SK-N-SH treated with all-trans-retinoic acid at 6 μM for 48 hours (cell line): ENCODE results near the gene TIAM2.

Experiments used
- ATAC-seq: fragments of 200-7000 bp; cut with Tn5 transposase; 3 replicates; pipeline ENCODE4 v1.9.1; 2020; ENCODE audit warnings: mild to moderate bottlenecking, moderate library complexity
- ARNTL ChIP-seq: fragments of 450-650 bp; formaldehyde crosslinking; IDR thresholded peaks from 2 replicates; pipeline ENCODE4 v1.5.0; 2020; ENCODE audit warnings: low read depth, mild to moderate bottlenecking, moderate library complexity, borderline replicate concordance
- BACH2 ChIP-seq: fragments of 250-450 bp; sonication (Bioruptor Pico); IDR thresholded peaks from 2 replicates; pipeline ENCODE4 v1.9.0; 2021; ENCODE audit warnings: mild to moderate bottlenecking, borderline replicate concordance
- CSDC2 ChIP-seq: fragments of 250-450 bp; sonication (Bioruptor Pico); IDR thresholded peaks from 2 replicates; pipeline ENCODE4 v1.5.0; 2020; ENCODE audit warnings: mild to moderate bottlenecking, moderate library complexity
- ESRRG ChIP-seq: fragments of 250-450 bp; sonication (Bioruptor Pico); IDR thresholded peaks from 2 replicates; pipeline ENCODE4 v1.6.1; 2021; ENCODE audit warnings: mild to moderate bottlenecking
- GLIS3 ChIP-seq: fragments of 250-450 bp; sonication (Bioruptor Pico); IDR thresholded peaks from 2 replicates; pipeline ENCODE4 v1.5.0; 2020; ENCODE audit warnings: mild to moderate bottlenecking, moderate library complexity
- ISL1 ChIP-seq: fragments of 250-450 bp; sonication (Bioruptor Pico); IDR thresholded peaks from 2 replicates; pipeline ENCODE4 v2.1.2; 2022; ENCODE audit warnings: mild to moderate bottlenecking, moderate library complexity
- OSR1 ChIP-seq: fragments of 250-450 bp; sonication (Bioruptor Pico); IDR thresholded peaks from 2 replicates; pipeline ENCODE4 v1.8.0; 2022; ENCODE audit warnings: moderate library complexity, mild to moderate bottlenecking, inconsistent platforms
- PATZ1 ChIP-seq: fragments of 250-450 bp; sonication (Bioruptor Pico); IDR thresholded peaks from 2 replicates; pipeline ENCODE4 v1.8.0; 2020; ENCODE audit warnings: mild to moderate bottlenecking, moderate library complexity, borderline replicate concordance
- POU6F1 ChIP-seq: fragments of 250-450 bp; sonication (Bioruptor Pico); IDR thresholded peaks from 2 replicates; pipeline ENCODE4 v1.8.0; 2021; ENCODE audit warnings: low read depth, mild to moderate bottlenecking, moderate library complexity, borderline replicate concordance
- PPARA ChIP-seq: fragments of 250-450 bp; sonication (Bioruptor Pico); IDR thresholded peaks from 2 replicates; pipeline ENCODE4 v1.5.0; 2020; ENCODE audit warnings: mild to moderate bottlenecking, borderline replicate concordance
- RARB ChIP-seq: fragments of 250-450 bp; sonication (Bioruptor Pico); IDR thresholded peaks from 2 replicates; pipeline ENCODE4 v1.8.0; 2021; ENCODE audit warnings: mild to moderate bottlenecking, moderate library complexity
- SNAI2 ChIP-seq: fragments of 250-450 bp; sonication (Bioruptor Pico); IDR thresholded peaks from 2 replicates; pipeline ENCODE4 v1.5.0; 2020; ENCODE audit warnings: mild to moderate bottlenecking, moderate library complexity
- TCF4 ChIP-seq: fragments of 250-450 bp; sonication (Bioruptor Pico); IDR thresholded peaks from 2 replicates; pipeline ENCODE4 v1.8.0; 2021; ENCODE audit warnings: mild to moderate bottlenecking, moderate library complexity, borderline replicate concordance
- TOX ChIP-seq: fragments of 250-450 bp; sonication (Bioruptor Pico); IDR thresholded peaks from 2 replicates; pipeline ENCODE4 v1.8.0; 2021; ENCODE audit warnings: mild to moderate bottlenecking, moderate library complexity, borderline replicate concordance
- ZC3H10 ChIP-seq: fragments of 250-450 bp; sonication (Bioruptor Pico); IDR thresholded peaks from 2 replicates; pipeline ENCODE4 v1.5.1; 2021; ENCODE audit warnings: mild to moderate bottlenecking, moderate library complexity
- ZFP3 ChIP-seq: fragments of 250-450 bp; sonication (Bioruptor Pico); IDR thresholded peaks from 2 replicates; pipeline ENCODE4 v1.5.0; 2020; ENCODE audit warnings: mild to moderate bottlenecking, moderate library complexity
- ZFP30 ChIP-seq: fragments of 450-650 bp; formaldehyde crosslinking; IDR thresholded peaks from 2 replicates; pipeline ENCODE4 v1.5.0; 2022; ENCODE audit warnings: mild to moderate bottlenecking, moderate library complexity
- ZNF565 ChIP-seq: fragments of 450-650 bp; formaldehyde crosslinking; conservative IDR thresholded peaks from 2 replicates; pipeline ENCODE4 v1.5.0; 2020; ENCODE audit warnings: low read depth, mild to moderate bottlenecking, moderate library complexity
- ZNF70 ChIP-seq: fragments of 450-650 bp; formaldehyde crosslinking; IDR thresholded peaks from 2 replicates; pipeline ENCODE4 v1.5.0; 2020; ENCODE audit warnings: mild to moderate bottlenecking, moderate library complexity
- ZNF8 ChIP-seq: fragments of 450-650 bp; formaldehyde crosslinking; IDR thresholded peaks from 2 replicates; pipeline ENCODE4 v1.5.0; 2020; ENCODE audit warnings: mild to moderate bottlenecking, moderate library complexity
- TF ChIP-seq, protein P1 (sequence below): fragments of 250-450 bp; sonication (Bioruptor Pico); IDR thresholded peaks from 2 replicates; pipeline ENCODE4 v1.5.0; 2020; ENCODE audit warnings: mild to moderate bottlenecking, moderate library complexity

TIAM2 gene

GRCh38 chr6:154995254-154996015 is at the start of gene TIAM2:
TSS of gene TIAM2 (plus strand) at chr6:154995315. CDS start at chr6:155129224, 133,909 bp downstream.
- TF ChIP-seq GLIS3: 0 out of 2 replicates have a peak, but pooled peaks have one; percentile 3
- no peak for TF ChIP-seq PATZ1 (CRISPR knock-in tag)
- ATAC-seq: peak; percentile 76

- no peak for ATAC-seq
- no peak for TF ChIP-seq ZC3H10 (CRISPR knock-in tag)
- no peak for TF ChIP-seq CSDC2 (CRISPR knock-in tag)
- TF ChIP-seq ISL1 (CRISPR knock-in tag): no peak
- TF ChIP-seq GLIS3: no peak
- no peak for TF ChIP-seq OSR1 (CRISPR knock-in tag)
- no peak for TF ChIP-seq ARNTL (CRISPR knock-in tag)
- TF ChIP-seq, protein P1, sequence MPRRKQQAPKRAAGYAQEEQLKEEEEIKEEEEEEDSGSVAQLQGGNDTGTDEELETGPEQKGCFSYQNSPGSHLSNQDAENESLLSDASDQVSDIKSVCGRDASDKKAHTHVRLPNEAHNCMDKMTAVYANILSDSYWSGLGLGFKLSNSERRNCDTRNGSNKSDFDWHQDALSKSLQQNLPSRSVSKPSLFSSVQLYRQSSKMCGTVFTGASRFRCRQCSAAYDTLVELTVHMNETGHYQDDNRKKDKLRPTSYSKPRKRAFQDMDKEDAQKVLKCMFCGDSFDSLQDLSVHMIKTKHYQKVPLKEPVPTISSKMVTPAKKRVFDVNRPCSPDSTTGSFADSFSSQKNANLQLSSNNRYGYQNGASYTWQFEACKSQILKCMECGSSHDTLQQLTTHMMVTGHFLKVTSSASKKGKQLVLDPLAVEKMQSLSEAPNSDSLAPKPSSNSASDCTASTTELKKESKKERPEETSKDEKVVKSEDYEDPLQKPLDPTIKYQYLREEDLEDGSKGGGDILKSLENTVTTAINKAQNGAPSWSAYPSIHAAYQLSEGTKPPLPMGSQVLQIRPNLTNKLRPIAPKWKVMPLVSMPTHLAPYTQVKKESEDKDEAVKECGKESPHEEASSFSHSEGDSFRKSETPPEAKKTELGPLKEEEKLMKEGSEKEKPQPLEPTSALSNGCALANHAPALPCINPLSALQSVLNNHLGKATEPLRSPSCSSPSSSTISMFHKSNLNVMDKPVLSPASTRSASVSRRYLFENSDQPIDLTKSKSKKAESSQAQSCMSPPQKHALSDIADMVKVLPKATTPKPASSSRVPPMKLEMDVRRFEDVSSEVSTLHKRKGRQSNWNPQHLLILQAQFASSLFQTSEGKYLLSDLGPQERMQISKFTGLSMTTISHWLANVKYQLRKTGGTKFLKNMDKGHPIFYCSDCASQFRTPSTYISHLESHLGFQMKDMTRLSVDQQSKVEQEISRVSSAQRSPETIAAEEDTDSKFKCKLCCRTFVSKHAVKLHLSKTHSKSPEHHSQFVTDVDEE: no peak
- no peak for TF ChIP-seq POU6F1 (CRISPR knock-in tag)
- no peak for TF ChIP-seq BACH2 (CRISPR knock-in tag)
- TF ChIP-seq RARB (CRISPR knock-in tag): no peak
- no peak for TF ChIP-seq ZNF70
- TF ChIP-seq ZFP30: no peak
- no peak for TF ChIP-seq SNAI2 (CRISPR knock-in tag)
- TF ChIP-seq ZNF565: no peak
- TF ChIP-seq ZFP3: no peak
- TF ChIP-seq TOX (CRISPR knock-in tag): no peak
- TF ChIP-seq PATZ1 (CRISPR knock-in tag): no peak
- TF ChIP-seq ESRRG (CRISPR knock-in tag): no peak
- TF ChIP-seq PPARA (CRISPR knock-in tag): no peak
Observed at GRCh38 chr6:154950979-154951344, 44.2 kb upstream of the TIAM2 start.

GRCh38 chr6:154951345-154952200 is 43.5 kb upstream of the TIAM2 start:
- no peak for ATAC-seq
- TF ChIP-seq ZNF565 (no peak), ARNTL (CRISPR knock-in tag) (no peak), ZNF8 (CRISPR knock-in tag) (no peak), PATZ1 (CRISPR knock-in tag) (no peak), TCF4 (CRISPR knock-in tag) (no peak), SNAI2 (CRISPR knock-in tag) (no peak), POU6F1 (CRISPR knock-in tag) (no peak), ZNF70 (no peak)
